Neural cell (in vitro differentiated cells): Measurements from ENCODE around the gene EREG.

ENCODE experiments used
- EZH2 ChIP-seq: fragments of 200-600, 300-800 bp; shearing (Covaris generic), sonication (generic); IDR thresholded peaks from 2 replicates; pipeline ENCODE4 v1.6.1; 2014; ENCODE audit warnings: antibody characterized with exemption, low read length, borderline replicate concordance, mild to moderate bottlenecking; ENCODE audit not compliant: insufficient read depth, poor library complexity, severe bottlenecking
- POLR2AphosphoS5 ChIP-seq: IDR thresholded peaks from 2 replicates; pipeline ENCODE4 v1.6.1; 2012
- RAD21 ChIP-seq: fragments of 450-650 bp; conservative IDR thresholded peaks from 2 replicates; pipeline ENCODE4 v1.6.1; 2014; ENCODE audit warnings: antibody characterized with exemption, mild to moderate bottlenecking, moderate library complexity
- TF ChIP-seq, protein P1 (sequence below): fragments of 450-650 bp; IDR thresholded peaks from 2 replicates; pipeline ENCODE4 v1.5.1; 2014; ENCODE audit warnings: antibody characterized with exemption, mild to moderate bottlenecking, moderate library complexity; ENCODE audit not compliant: poor library complexity, severe bottlenecking

GRCh38 chr4:74327762-74328161 is 37.2 kb upstream of the EREG start:
- TF ChIP-seq, protein P1, sequence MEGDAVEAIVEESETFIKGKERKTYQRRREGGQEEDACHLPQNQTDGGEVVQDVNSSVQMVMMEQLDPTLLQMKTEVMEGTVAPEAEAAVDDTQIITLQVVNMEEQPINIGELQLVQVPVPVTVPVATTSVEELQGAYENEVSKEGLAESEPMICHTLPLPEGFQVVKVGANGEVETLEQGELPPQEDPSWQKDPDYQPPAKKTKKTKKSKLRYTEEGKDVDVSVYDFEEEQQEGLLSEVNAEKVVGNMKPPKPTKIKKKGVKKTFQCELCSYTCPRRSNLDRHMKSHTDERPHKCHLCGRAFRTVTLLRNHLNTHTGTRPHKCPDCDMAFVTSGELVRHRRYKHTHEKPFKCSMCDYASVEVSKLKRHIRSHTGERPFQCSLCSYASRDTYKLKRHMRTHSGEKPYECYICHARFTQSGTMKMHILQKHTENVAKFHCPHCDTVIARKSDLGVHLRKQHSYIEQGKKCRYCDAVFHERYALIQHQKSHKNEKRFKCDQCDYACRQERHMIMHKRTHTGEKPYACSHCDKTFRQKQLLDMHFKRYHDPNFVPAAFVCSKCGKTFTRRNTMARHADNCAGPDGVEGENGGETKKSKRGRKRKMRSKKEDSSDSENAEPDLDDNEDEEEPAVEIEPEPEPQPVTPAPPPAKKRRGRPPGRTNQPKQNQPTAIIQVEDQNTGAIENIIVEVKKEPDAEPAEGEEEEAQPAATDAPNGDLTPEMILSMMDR, result no peak
- TF ChIP-seq POLR2AphosphoS5 (no peak), RAD21 (no peak), EZH2 (no peak)
